Iris pigment epithelial cell (primary cell): ENCODE results near the gene PLCE1.

Source experiments
- DNase-seq: peaks from one replicate; pipeline ENCODE4 v3.0.0-alpha.2; 2011; ENCODE audit warnings: low read depth

PLCE1 gene

DNA sequence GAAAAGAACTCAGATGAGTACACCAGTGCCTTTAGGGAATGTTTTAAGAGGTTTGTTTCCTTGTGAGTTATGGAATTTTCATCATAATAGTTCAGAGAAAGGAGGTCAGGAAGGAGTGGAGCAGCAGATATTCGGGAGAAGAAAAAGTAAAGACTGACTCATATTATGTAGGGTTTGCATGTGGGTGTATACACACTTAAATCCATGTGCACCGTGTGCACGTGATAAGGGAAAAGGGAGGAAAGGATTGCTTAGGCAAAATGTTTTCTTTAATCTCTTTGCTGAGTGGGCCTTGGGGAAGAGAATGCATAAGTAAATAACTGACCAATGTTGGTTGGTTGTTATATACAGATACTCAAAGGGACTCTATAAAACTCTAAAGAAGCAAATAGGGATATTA lies 30.2 kb downstream of the PLCE1 start:
- DNase-seq = no peak

DNA sequence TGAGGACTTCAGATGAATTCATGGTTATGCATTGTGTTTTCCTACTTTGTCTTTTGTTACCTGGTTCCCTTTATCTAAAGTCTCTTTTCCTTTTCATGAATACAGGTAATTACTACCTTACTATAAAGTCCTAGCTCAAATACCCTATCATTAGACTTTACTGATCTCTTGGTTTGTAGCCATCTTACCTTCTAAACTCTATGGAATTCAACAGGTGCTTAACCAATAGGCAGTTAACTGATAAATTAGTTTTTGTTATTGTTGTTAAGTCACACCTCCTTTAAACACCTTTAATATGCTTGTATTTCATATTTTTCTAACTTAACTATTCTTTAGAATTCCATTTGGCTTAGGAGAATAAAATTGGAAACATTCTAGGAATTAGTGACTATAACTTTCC lies 30.7 kb downstream of the PLCE1 start:
- no peak for DNase-seq

DNA sequence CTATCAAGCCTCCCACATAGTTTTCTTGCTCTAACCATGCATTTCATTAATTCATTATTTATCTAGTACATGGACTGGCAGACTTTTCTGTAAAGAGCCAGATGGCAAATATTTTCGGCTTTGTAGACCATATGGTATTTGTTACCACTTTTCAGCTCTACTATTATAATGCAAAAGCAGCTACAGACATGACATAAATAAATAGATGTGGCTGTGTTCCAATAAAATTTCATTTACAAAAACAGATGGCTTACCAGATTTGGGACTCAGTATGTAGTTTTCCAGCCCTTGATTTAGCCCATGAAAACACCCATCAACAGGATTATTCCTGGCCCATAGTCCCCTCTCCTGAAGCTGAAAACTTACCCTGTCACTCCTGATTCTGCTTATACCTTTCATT lies 32.1 kb downstream of the PLCE1 start:
- DNase-seq = no peak

- peak; percentile 7 for DNase-seq
Observed at GRCh38 chr10:94027197-94027596, 33.5 kb downstream of the PLCE1 start.

GRCh38 chr10:94029955-94030354 lies 36.2 kb downstream of the PLCE1 start:
- DNase-seq = no peak

GRCh38 chr10:94035982-94036765 lies 42.4 kb downstream of the PLCE1 start:
- DNase-seq = no peak

DNA sequence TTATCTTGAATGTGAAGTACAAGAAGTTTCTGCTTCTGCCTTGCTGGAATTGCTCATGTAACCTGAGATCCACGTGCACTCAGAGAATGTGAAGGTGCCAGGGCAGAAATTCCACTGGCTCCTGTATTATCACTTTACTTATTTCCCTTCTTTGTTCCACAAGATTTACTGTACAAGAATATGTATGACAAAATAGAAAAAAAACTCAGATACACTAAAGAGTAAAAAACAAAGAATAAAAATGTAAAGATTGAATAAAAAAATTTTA lies 43.0 kb downstream of the PLCE1 start:
- DNase-seq = peak; percentile 8

DNA sequence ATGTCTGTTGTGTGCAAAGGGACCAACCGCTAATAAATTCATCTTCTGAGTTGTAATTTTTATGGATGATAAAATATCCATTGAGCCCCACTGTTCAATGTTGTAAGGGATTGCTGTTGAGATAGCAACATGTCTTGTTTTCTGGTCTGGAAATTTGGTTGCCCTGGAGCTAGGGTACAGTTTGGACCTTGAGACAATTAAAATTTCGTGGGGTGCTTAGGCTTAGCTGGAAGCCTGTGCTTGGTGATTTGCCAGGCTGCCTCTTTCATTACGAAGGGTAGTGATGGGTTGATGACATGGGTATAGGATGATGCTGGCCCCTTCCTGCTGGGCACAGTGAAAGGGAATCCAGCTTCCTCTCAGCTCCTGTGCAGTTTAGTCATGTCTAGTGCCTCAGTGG lies 43.6 kb downstream of the PLCE1 start:
- no peak for DNase-seq

GRCh38 chr10:94038024-94038423 lies 44.3 kb downstream of the PLCE1 start:
- peak; percentile 43 for DNase-seq

GRCh38 chr10:94041206-94041605 lies 47.5 kb downstream of the PLCE1 start:
- DNase-seq = no peak

GRCh38 chr10:94042001-94042833 lies 48.5 kb downstream of the PLCE1 start:
- DNase-seq = peak; percentile 79

DNA sequence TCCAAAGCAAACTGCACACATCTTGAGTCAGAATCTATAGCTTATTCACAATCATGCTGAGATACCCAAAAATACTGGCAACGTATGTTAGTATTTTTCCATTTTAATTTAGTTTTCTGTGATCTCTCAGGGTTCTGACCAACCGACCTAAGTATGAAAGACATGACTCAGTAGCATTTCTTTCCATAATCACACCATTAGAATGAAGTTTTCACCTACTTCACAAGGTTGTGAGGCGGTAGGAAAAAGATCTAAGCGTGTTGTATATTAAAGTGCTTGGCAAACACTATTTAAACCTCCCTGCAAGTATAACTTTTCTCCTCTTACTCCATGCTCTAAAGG lies 49.1 kb downstream of the PLCE1 start:
- peak; percentile 18 for DNase-seq
